HepG2 (cell line): ENCODE data around the gene CABLES2. TPM values are rescaled to one million over a fixed set of nuclear protein-coding genes. Genes with fewer than 3 reads are reported as not detected.

Experiments used
- AGO2 ChIP-seq: fragments of 200-400 bp; formaldehyde crosslinking; optimal IDR thresholded peaks from 2 replicates; pipeline ENCODE3; 2017; ENCODE audit warnings: mild to moderate bottlenecking, low read depth, low read length, moderate library complexity
- ATAD3A ChIP-seq: sonication (generic); formaldehyde crosslinking; IDR thresholded peaks from 2 replicates; pipeline ENCODE4 v1.4.0; 2020; ENCODE audit warnings: missing genetic modification reagents
- CENPBD1 ChIP-seq: sonication (generic); formaldehyde crosslinking; IDR thresholded peaks from 2 replicates; pipeline ENCODE4 v1.8.0; 2022; ENCODE audit warnings: missing genetic modification reagents, low read depth, mild to moderate bottlenecking, borderline replicate concordance
- CSRNP1 ChIP-seq: sonication (generic); formaldehyde crosslinking; IDR thresholded peaks from 2 replicates; pipeline ENCODE4 v1.8.1; 2023; ENCODE audit warnings: mild to moderate bottlenecking, missing genetic modification reagents
- HBP1 ChIP-seq: IDR thresholded peaks from 2 replicates; pipeline ENCODE4 v1.6.1; 2016; ENCODE audit warnings: low read depth, control low read depth
- JUNB ChIP-seq: sonication (generic); formaldehyde crosslinking; IDR thresholded peaks from 2 replicates; pipeline ENCODE4 v1.8.0; 2022; ENCODE audit warnings: missing genetic modification reagents, mild to moderate bottlenecking, borderline replicate concordance
- RAD51 ChIP-seq: fragments of 450-650 bp; IDR thresholded peaks from 2 replicates; pipeline ENCODE4 v1.6.1; 2016; ENCODE audit warnings: borderline replicate concordance
- THAP7 ChIP-seq: sonication (generic); formaldehyde crosslinking; IDR thresholded peaks from 2 replicates; pipeline ENCODE4 v1.8.1; 2023; ENCODE audit warnings: mild to moderate bottlenecking, missing genetic modification reagents
- TOPORS ChIP-seq: sonication (generic); formaldehyde crosslinking; IDR thresholded peaks from 2 replicates; pipeline ENCODE4 v1.8.0; 2023; ENCODE audit warnings: mild to moderate bottlenecking, missing genetic modification reagents
- ZBED4 ChIP-seq: sonication (generic); formaldehyde crosslinking; IDR thresholded peaks from 2 replicates; pipeline ENCODE4 v1.4.0; 2020; ENCODE audit warnings: missing genetic modification reagents, borderline replicate concordance
- ZBTB25 ChIP-seq: IDR thresholded peaks from 2 replicates; pipeline ENCODE4 v1.6.1; 2018; ENCODE audit warnings: missing genetic modification reagents
- ZNF441 ChIP-seq: sonication (generic); formaldehyde crosslinking; IDR thresholded peaks from 2 replicates; pipeline ENCODE4 v1.7.0; 2021; ENCODE audit warnings: missing genetic modification reagents, borderline replicate concordance
- ZNF629 ChIP-seq: sonication (generic); formaldehyde crosslinking; conservative IDR thresholded peaks from 2 replicates; pipeline ENCODE4 v1.5.0; 2020; ENCODE audit warnings: missing genetic modification reagents
- ZNF790 ChIP-seq: sonication (generic); formaldehyde crosslinking; IDR thresholded peaks from 2 replicates; pipeline ENCODE4 v1.8.0; 2022; ENCODE audit warnings: missing genetic modification reagents, mild to moderate bottlenecking, borderline replicate concordance
- ZXDC ChIP-seq: sonication (generic); formaldehyde crosslinking; IDR thresholded peaks from 2 replicates; pipeline ENCODE4 v1.5.0; 2020; ENCODE audit warnings: mild to moderate bottlenecking, missing genetic modification reagents
- ZZZ3 ChIP-seq: sonication (generic); formaldehyde crosslinking; IDR thresholded peaks from 2 replicates; pipeline ENCODE4 v1.4.0; 2020; ENCODE audit warnings: missing genetic modification reagents, mild to moderate bottlenecking, borderline replicate concordance
- polyA plus RNA-seq, 8 experiments: library from polyadenylated mRNA; depleted of rRNA in 3 of 8; stranded (reverse) in 7 of 8; unstranded in 1 of 8; fragments of >200 nt; fragmentation: Illumina TruSeq in 4 of 8; extraction: Trizol in 4 of 8; gene quantifications; 2 replicates each; pipeline versions ENCODE4 v1.2.1 to v1.2.3, GENCODE V29; 2011 to 2016; ENCODE audit warnings: low read depth in 4 of 8, missing spikeins in 1 of 8, mixed read lengths in 1 of 8; ENCODE audit not compliant: insufficient read depth in 1 of 8
- total RNA-seq, 5 experiments: library from RNA; depleted of rRNA; stranded (reverse); fragments of >200 nt; fragmentation: Illumina TruSeq; extraction: Trizol; gene quantifications; 2 replicates each; pipeline ENCODE4 v1.2.3, GENCODE V29; 2016; ENCODE audit warnings: low read depth in 1 of 5

CABLES2 gene
- total and polyA plus RNA-seq, 2 of the 13 experiments (the other 11 are each of a cell fraction or from before 2014, with no cell fraction given): 5.2 to 9.7 TPM

- TF ChIP-seq HBP1: no peak
- TF ChIP-seq JUNB: no peak
- TF ChIP-seq CSRNP1: no peak
- TF ChIP-seq RAD51: no peak
- TF ChIP-seq ZZZ3 (CRISPR knock-in tag): no peak
- no peak for TF ChIP-seq ZNF790 (CRISPR knock-in tag)
- no peak for TF ChIP-seq TOPORS (CRISPR knock-in tag)
- TF ChIP-seq ZBTB25: no peak
- TF ChIP-seq CENPBD1 (CRISPR knock-in tag): no peak
- TF ChIP-seq ZNF441 (CRISPR knock-in tag): no peak
- TF ChIP-seq ZBED4 (CRISPR knock-in tag): no peak
- no peak for TF ChIP-seq THAP7
- no peak for TF ChIP-seq ATAD3A
- TF ChIP-seq ZXDC (CRISPR knock-in tag): no peak
- peak; percentile 56 for TF ChIP-seq AGO2
- peak; percentile 85 for TF ChIP-seq ZNF629
Measured at GRCh38 chr20:62364911-62365736, 42.0 kb downstream of the CABLES2 start (continued).
